Endothelial cell of umbilical vein (primary cell): Measurements from ENCODE around the gene CRYBG3. TPM values are rescaled to one million over a fixed set of nuclear protein-coding genes. Genes with fewer than 3 reads are reported as not detected.
A peak's percentile ranks its signal among the peaks of the same experiment; 100 is the strongest.

Source experiments
- BruUV-seq: library from RNA; stranded (reverse); fragments of 400-500 nt; replicated peaks from 2 replicates; lab custom pipeline; 2021; lab: Mats Ljungman, UMichigan
- CTCF ChIA-PET: fragments of 300-600, 350-600 bp; sonication (Branson Sonifier 250); formaldehyde crosslinking; loops from one replicate; lab custom pipeline; 2021; ENCODE audit warnings: antibody characterized with exemption, inconsistent platforms; lab: Charles Lee
- POLR2A ChIA-PET: fragments of 300-600, 350-600 bp; sonication (Branson Sonifier 250); formaldehyde crosslinking; loops from one replicate; lab custom pipeline; 2021; ENCODE audit warnings: antibody characterized with exemption, inconsistent platforms; lab: Charles Lee
- DNase-seq: peaks from one replicate; pipeline ENCODE4 v3.0.0-alpha.2; 2011; ENCODE audit warnings: low read depth, low spot score
- FAIRE-seq: peaks from 2 replicates; lab custom pipeline; 2011; peaks lifted over from hg19 to GRCh38; lab: Jason Lieb, UNC
- H2AFZ ChIP-seq: 2 replicates; pipeline ENCODE4 v1.6.0; 2012; ENCODE audit warnings: low read depth, low read length, control low read depth, inconsistent platforms
- H3K27ac ChIP-seq: 2 replicates; pipeline ENCODE4 v1.5.1; 2011; ENCODE audit warnings: low read depth, mild to moderate bottlenecking, control low read depth, low read length, moderate library complexity; ENCODE audit not compliant: insufficient read depth
- H3K27me3 ChIP-seq, 2 experiments: 2 replicates each; pipeline versions ENCODE4 v1.6.0 to v1.6.1; 2011; ENCODE audit warnings: low read length in 2 of 2, mixed read lengths in 1 of 2; ENCODE audit not compliant: control insufficient read depth in 2 of 2, insufficient read depth in 2 of 2
- H3K36me3 ChIP-seq, 2 experiments: 2 replicates in 1 of 2; 3 replicates in 1 of 2; pipeline ENCODE4 v1.5.1; 2011; ENCODE audit warnings: low read length in 2 of 2, mild to moderate bottlenecking in 1 of 2, moderate library complexity in 1 of 2; ENCODE audit not compliant: control insufficient read depth in 2 of 2, insufficient read depth in 2 of 2; ENCODE audit errors: extremely low read depth in 1 of 2
- H3K4me1 ChIP-seq: 3 replicates; pipeline ENCODE4 v1.5.1; 2011; ENCODE audit warnings: mild to moderate bottlenecking, low read length; ENCODE audit not compliant: control insufficient read depth, insufficient read depth; ENCODE audit errors: extremely low read depth
- H3K4me2 ChIP-seq: 2 replicates; pipeline ENCODE4 v1.6.1; 2011; ENCODE audit warnings: low read length, control low read depth, mixed read lengths; ENCODE audit not compliant: insufficient read depth
- H3K4me3 ChIP-seq, 3 experiments: fragments of 200-600 bp in 1 of 3; sonication (generic), shearing (Covaris generic) in 1 of 3; replicated peaks in 1 of 3; 2 replicates each; pipeline ENCODE4 v1.5.1; 2011 to 2016; ENCODE audit warnings: control low read depth in 3 of 3, low read length in 3 of 3, mild to moderate bottlenecking in 2 of 3, inconsistent platforms in 1 of 3, low read depth in 1 of 3, moderate library complexity in 1 of 3; ENCODE audit not compliant: insufficient read depth in 1 of 3
- H3K79me2 ChIP-seq: 2 replicates; pipeline ENCODE4 v1.6.0; 2012; ENCODE audit warnings: low read length, inconsistent platforms; ENCODE audit not compliant: control insufficient read depth, insufficient read depth
- H3K9ac ChIP-seq: replicated peaks from 2 replicates; pipeline ENCODE3; 2011; ENCODE audit warnings: low read length, control low read depth; ENCODE audit not compliant: insufficient read depth; ENCODE audit errors: extremely low read depth
- H3K9me1 ChIP-seq: replicated peaks from 3 replicates; pipeline ENCODE4 v1.6.0; 2011; ENCODE audit warnings: mild to moderate bottlenecking, low read length; ENCODE audit not compliant: control insufficient read depth, insufficient read depth; ENCODE audit errors: extremely low read depth
- H3K9me3 ChIP-seq: replicated peaks from 2 replicates; pipeline ENCODE4 v1.5.1; 2012; ENCODE audit warnings: low read length, inconsistent platforms; ENCODE audit not compliant: control insufficient read depth, insufficient read depth
- H4K20me1 ChIP-seq: replicated peaks from 2 replicates; pipeline ENCODE3; 2011; ENCODE audit warnings: mild to moderate bottlenecking, low read length; ENCODE audit not compliant: control insufficient read depth, insufficient read depth; ENCODE audit errors: extremely low read depth
- EZH2 ChIP-seq: IDR thresholded peaks from 2 replicates; pipeline ENCODE4 v1.6.1; 2012; ENCODE audit warnings: borderline replicate concordance, low read depth, mild to moderate bottlenecking, moderate library complexity, low read length, inconsistent platforms; ENCODE audit not compliant: severe bottlenecking
- FOS ChIP-seq: IDR thresholded peaks from 2 replicates; pipeline ENCODE4 v1.6.1; 2011; ENCODE audit warnings: mild to moderate bottlenecking, low read length, moderate library complexity, borderline replicate concordance; ENCODE audit not compliant: insufficient read depth
- GATA2 ChIP-seq: IDR thresholded peaks from 2 replicates; pipeline ENCODE4 v1.7.0; 2011; ENCODE audit warnings: low read depth, mild to moderate bottlenecking, moderate library complexity, mixed read lengths, low read length; ENCODE audit not compliant: insufficient read length, insufficient read depth
- MYC ChIP-seq: IDR thresholded peaks from one replicate; pipeline ENCODE4 v1.6.1; 2011; ENCODE audit warnings: mild to moderate bottlenecking, low read depth, low read length
- POLR2AphosphoS5 ChIP-seq: IDR thresholded peaks from 2 replicates; pipeline ENCODE4 v1.6.1; 2012; ENCODE audit warnings: low read depth, mild to moderate bottlenecking, control low read depth, low read length, moderate library complexity; ENCODE audit not compliant: insufficient read depth
- dilution Hi-C: fragments of 300-500 bp; cut with MboI; formaldehyde crosslinking; loops from one replicate; pipeline ENCODE4 v1.15.0; 2019; ENCODE audit warnings: low sequenced_read_pairs; ENCODE audit not compliant: extremely low pct_ligation_motif_present
- intact Hi-C: fragments of 100-400 bp; cut with micrococcal nuclease; formaldehyde crosslinking; loops from one replicate; pipeline ENCODE4 v1.10.0; 2022
- polyA plus RNA-seq, 4 experiments: library from polyadenylated mRNA; depleted of rRNA in 3 of 4; stranded (reverse) in 3 of 4; unstranded in 1 of 4; fragments of >200 nt; gene quantifications; 2 replicates each; pipeline versions ENCODE4 v1.2.1 to v1.2.3, GENCODE V29; 2011 to 2012; ENCODE audit warnings: missing spikeins in 1 of 4
- total RNA-seq: library from RNA; stranded (reverse); gene quantifications from 2 replicates; pipeline ENCODE4 v1.2.3, GENCODE V29; 2021

CRYBG3 gene
- total and polyA plus RNA-seq, 2 donors (not counting 3 experiments of a cell fraction or from before 2014, with no cell fraction given) = 2.8 to 15.0 TPM

DNA sequence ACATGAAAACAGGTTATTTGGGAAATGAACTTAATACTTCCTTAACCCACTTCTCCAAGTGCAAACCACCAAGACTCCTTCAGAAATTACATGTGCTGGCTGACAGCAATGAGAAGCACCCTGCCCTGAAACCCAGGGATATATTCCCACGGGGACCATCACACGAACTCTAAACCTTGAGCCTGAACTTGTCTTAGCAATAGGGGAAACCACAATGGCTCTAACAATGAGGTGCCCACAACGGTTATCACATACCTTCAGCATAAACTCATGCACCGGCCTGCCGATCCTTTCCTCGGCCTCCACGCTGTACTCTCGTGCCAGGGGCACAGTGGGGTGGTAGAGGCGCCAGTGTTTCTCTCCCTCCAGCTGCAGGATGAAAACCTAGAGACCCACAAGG is 137.0 kb downstream of the CRYBG3 start:
- no peak overlapping the region for H3K27ac ChIP-seq
- TF ChIP-seq MYC = no peak
- no peak for TF ChIP-seq POLR2AphosphoS5
- H3K36me3 ChIP-seq = peaks cover 4 to 12% of the 10 kb centered on the region in 2 experiments
- POLR2A ChIA-PET = no interaction called here
- no peak overlapping the region for H3K4me2 ChIP-seq
- BruUV-seq = no TSS peak
- no peaks in the 10 kb centered on the region for H3K27me3 ChIP-seq
- no peaks in the 10 kb centered on the region for H3K4me1 ChIP-seq
- no peak overlapping the region for H2AFZ ChIP-seq
- dilution Hi-C loops (no loop called here), intact Hi-C loops (no loop called here)
- CTCF ChIA-PET = no interaction called here
- H3K9ac ChIP-seq = no peak overlapping the region
- no peaks in the 10 kb centered on the region for H3K9me3 ChIP-seq
- H3K9me1 ChIP-seq = no peaks in the 10 kb centered on the region
- FAIRE-seq (no peak), DNase-seq (no peak)
- H3K79me2 ChIP-seq = peaks cover 18% of the 10 kb centered on the region
- no peak overlapping the region for H3K4me3 ChIP-seq
- no peaks in the 10 kb centered on the region for H4K20me1 ChIP-seq

DNA sequence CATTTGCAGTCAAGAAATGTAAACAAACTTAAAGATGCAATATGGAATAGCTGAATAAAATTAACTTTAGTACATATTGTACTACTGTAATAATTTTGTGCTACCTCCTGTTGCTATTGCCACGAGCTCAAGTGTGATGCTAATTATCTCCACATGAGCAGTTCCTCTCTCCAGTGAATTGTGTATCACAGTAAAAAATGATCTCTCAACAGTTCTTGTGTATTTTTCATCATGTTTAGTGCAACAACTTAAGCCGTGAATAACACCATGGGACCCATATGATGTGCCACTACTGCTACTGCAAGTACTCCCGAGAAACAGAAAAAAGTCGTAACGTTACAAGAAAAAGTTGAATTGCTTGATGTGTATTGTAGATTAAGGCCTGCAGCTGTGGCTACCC is 138.1 kb downstream of the CRYBG3 start:
- H3K4me3 ChIP-seq = no peak overlapping the region
- H4K20me1 ChIP-seq = no peaks in the 10 kb centered on the region
- no peaks in the 10 kb centered on the region for H3K4me1 ChIP-seq
- H3K27ac ChIP-seq = no peak overlapping the region
- H3K27me3 ChIP-seq = no peaks in the 10 kb centered on the region
- TF ChIP-seq POLR2AphosphoS5 = no peak
- no peak for TF ChIP-seq FOS
- TF ChIP-seq EZH2 = no peak
- no peak for TF ChIP-seq GATA2
- intact Hi-C loops (no loop called here), dilution Hi-C loops (no loop called here)
- H3K9me3 ChIP-seq = no peaks in the 10 kb centered on the region
- ChIA-PET CTCF (no interaction called here), POLR2A (no interaction called here)
- no peak overlapping the region for H2AFZ ChIP-seq
- H3K9me1 ChIP-seq = no peaks in the 10 kb centered on the region
- peak; percentile 57 for FAIRE-seq
- H3K79me2 ChIP-seq = peaks cover 25% of the 10 kb centered on the region
- no peak overlapping the region for H3K9ac ChIP-seq
- DNase-seq = no peak
- H3K4me2 ChIP-seq = no peak overlapping the region
- no TSS peak for BruUV-seq
- peaks cover 4 to 6% of the 10 kb centered on the region in 2 experiments for H3K36me3 ChIP-seq
